ENCODE data around the gene CSRP3.

DNA sequence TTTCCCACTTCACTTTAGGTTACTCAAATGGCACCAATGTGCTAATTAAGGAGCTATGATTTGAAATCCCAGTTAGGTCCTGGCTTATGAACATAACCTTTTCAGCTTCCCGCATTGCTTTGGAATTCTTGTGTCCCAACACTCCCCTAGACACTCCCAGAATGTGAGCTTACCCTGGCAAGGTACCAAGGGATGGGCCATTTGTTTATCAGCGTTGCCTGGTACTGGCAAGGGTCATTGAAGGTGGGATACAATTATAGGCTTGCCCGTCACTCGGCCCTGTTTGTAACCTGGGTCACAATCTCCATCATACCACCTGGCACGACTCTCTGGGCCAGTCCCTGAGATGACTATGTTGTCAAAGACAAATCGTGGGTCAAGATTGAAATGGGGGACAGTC, 5.4 kb downstream of the CSRP3 start:
- TF ChIP-seq, protein P1, sequence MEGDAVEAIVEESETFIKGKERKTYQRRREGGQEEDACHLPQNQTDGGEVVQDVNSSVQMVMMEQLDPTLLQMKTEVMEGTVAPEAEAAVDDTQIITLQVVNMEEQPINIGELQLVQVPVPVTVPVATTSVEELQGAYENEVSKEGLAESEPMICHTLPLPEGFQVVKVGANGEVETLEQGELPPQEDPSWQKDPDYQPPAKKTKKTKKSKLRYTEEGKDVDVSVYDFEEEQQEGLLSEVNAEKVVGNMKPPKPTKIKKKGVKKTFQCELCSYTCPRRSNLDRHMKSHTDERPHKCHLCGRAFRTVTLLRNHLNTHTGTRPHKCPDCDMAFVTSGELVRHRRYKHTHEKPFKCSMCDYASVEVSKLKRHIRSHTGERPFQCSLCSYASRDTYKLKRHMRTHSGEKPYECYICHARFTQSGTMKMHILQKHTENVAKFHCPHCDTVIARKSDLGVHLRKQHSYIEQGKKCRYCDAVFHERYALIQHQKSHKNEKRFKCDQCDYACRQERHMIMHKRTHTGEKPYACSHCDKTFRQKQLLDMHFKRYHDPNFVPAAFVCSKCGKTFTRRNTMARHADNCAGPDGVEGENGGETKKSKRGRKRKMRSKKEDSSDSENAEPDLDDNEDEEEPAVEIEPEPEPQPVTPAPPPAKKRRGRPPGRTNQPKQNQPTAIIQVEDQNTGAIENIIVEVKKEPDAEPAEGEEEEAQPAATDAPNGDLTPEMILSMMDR (IDR thresholded peaks at IDR 0.05 in 8 of 11, conservative IDR thresholded peaks at IDR 0.05 in 3 of 11), result no peak
- TF ChIP-seq POLR2A (IDR thresholded peaks at IDR 0.05), result no peak
- TF ChIP-seq POLR2AphosphoS5 (IDR thresholded peaks at IDR 0.05), result no peak

Data from spleen (tissue), 7 donors.